GM12875 (cell line): ENCODE measurements around the gene SEMA6C.

Experiments used
- H3K4me3 ChIP-seq: one replicate; pipeline ENCODE4 v1.5.1; 2011; ENCODE audit warnings: low read depth, low read length, control low read depth
- TF ChIP-seq, protein P1 (sequence below): IDR thresholded peaks from 2 replicates; pipeline ENCODE4 v1.5.1; 2011; ENCODE audit warnings: low read depth, mild to moderate bottlenecking, control low read depth, inconsistent platforms, low read length, moderate library complexity, borderline replicate concordance; ENCODE audit not compliant: insufficient read depth

SEMA6C gene

DNA sequence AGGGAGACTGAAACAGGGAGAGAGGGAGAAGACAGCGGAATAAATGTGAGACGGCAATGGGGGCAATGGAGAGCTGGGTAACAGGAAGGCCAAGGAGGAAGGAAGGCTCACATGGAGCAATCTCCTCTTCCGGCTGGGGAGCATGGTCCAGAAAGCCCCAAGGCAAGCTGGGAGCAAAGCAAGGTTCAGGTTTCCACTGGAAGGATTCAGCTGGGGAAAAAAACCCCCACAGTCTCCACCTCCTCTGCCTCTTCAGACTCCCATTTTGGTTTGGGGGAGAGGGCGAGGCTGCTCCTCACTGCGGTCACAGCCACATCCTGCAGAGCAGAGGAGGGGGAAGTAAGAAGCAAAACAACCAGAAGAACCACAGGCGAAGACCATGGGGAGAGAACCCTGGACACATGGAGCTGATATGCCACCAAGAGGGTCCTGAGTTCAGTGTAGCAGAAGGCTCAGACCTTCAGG, 10.7 kb upstream of the SEMA6C start:
- H3K4me3 ChIP-seq = peak overlapping the region; percentile 86
- TF ChIP-seq, protein P1, sequence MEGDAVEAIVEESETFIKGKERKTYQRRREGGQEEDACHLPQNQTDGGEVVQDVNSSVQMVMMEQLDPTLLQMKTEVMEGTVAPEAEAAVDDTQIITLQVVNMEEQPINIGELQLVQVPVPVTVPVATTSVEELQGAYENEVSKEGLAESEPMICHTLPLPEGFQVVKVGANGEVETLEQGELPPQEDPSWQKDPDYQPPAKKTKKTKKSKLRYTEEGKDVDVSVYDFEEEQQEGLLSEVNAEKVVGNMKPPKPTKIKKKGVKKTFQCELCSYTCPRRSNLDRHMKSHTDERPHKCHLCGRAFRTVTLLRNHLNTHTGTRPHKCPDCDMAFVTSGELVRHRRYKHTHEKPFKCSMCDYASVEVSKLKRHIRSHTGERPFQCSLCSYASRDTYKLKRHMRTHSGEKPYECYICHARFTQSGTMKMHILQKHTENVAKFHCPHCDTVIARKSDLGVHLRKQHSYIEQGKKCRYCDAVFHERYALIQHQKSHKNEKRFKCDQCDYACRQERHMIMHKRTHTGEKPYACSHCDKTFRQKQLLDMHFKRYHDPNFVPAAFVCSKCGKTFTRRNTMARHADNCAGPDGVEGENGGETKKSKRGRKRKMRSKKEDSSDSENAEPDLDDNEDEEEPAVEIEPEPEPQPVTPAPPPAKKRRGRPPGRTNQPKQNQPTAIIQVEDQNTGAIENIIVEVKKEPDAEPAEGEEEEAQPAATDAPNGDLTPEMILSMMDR = no peak

- H3K4me3 ChIP-seq = peak within 1 kb of the TSS; percentile 86
- TF ChIP-seq, protein P1 = no peak
These were observed 10.0 kb upstream of the SEMA6C start, which contains the start of gene TNFAIP8L2 for GRCh38 chr1:151156515-151156819. Gene TNFAIP8L2 (plus strand): TSS chr1:151156649. CDS start chr1:151158698, 2,049 bp downstream.

GRCh38 chr1:151147665-151148064, 1.2 kb upstream of the SEMA6C start:
- no peak overlapping the region for H3K4me3 ChIP-seq
- TF ChIP-seq, protein P1 = no peak

DNA sequence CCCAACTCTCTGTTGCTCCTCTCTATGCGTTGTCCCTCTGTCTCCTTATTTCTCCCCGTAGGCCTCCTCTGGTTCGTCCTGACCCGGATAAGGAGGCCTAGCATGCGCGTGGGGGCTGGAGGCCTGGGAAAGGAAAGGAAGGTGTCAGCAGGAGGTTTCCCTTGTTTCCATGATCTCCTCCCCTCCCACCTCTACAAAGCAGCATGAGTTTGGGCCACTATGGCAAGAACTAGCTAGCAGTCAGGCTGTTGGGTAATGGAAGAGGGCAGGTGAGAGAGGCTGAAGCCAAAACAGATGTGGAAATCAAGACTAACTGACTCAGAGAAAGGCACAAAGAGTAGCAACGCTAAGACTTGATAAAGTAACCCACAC, 687 bp upstream of the SEMA6C start:
- TF ChIP-seq, protein P1 = no peak
- H3K4me3 ChIP-seq = peak overlapping the region; percentile 60

GRCh38 chr1:151146072-151146411, 389 bp downstream of the SEMA6C start:
- TF ChIP-seq, protein P1 = no peak
- H3K4me3 ChIP-seq = peak overlapping the region; percentile 60

DNA sequence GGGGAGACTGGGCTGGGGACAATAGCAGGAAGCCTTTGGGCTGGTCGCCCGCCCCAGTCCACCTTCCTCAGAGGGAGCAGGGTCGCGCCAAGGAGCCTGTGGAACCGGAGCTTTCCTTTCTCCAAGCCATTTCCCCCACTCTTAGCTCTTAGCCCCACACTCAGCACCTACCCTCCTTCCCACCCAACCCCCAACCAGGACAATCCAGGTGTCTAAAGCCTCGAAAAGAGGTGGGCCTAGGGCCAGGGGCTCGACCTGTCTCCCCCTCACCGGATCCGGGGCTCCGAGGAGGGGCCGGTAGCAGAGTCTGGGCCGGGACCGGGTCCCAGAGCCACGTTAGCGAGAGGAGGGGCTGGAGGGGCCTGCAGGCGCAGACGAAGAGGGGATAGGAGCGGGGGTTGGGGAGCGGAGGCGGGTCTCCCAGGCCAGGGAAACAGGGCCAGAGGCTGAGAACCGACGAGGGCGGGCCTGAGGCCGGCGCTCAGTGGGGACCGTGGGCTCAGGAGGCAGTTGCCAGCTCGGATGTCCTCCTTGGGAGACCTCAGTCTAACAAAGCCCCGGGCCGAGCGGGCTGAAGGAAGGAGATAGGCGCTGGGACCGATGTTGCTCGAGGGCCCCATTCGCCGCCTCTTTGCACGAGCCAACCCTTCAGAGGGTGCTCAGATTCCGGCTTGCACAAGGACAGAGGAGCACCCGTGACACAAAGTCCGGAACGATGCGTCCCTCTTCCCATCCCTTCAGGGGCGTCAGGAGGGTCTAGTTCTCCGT, 943 bp downstream of the SEMA6C start:
- TF ChIP-seq, protein P1 = no peak
- peak overlapping the region; percentile 60 for H3K4me3 ChIP-seq
